AG09319 (cell line): ENCODE results near the gene NFS1.
"Not testable (repeated sequence)": the region's sequence is repeated elsewhere in the genome, so short reads cannot be mapped to it uniquely, and the experiment has no call there.

ENCODE experiments used
- DNase-seq: peaks from one replicate; pipeline ENCODE4 v3.0.0-alpha.2; 2010; ENCODE audit warnings: low read depth; ENCODE audit errors: extremely low read depth
- TF ChIP-seq, protein P1 (sequence below): IDR thresholded peaks from 2 replicates; pipeline ENCODE4 v1.5.1; 2011; ENCODE audit warnings: low read depth, mild to moderate bottlenecking, inconsistent platforms, low read length, moderate library complexity

The NFS1 gene

DNA sequence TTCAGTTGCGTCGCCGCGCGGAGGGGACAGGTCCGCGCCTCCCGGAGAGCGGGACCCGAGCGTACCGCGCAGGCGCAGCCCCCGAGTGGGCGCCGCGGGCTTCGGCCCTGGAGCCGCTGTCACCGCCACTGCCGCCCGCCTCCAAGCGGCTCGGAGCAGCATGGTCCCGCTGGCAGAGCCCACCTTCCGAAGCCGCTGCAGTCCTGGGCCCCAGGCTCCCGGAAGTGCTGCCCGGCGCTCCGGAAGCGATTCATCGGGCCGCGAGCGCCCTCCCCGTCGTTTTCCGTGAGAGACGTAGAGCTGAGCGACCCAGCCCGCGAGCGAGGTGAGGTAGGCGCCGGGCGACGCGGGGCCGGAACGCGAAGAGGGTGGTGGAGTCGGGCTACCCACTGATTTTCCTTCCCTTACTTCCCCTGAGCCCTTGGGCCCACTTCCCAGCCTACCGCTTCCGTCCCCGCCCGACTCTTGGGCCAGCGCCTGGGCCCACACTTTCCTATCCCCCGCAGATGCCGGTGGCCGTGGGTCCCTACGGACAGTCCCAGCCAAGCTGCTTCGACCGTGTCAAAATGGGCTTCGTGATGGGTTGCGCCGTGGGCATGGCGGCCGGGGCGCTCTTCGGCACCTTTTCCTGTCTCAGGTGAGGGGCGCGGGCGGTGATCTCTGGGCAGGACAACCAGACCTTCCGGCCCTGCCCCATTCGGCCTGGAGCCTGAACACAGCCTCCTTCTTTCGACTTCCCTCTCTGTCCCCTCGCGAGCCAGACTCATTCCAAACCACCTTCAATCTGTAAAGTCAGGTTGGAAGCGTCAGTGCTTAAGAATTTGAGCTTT lies at the start of gene NFS1, which contains the start of gene ROMO1:
TSS of gene NFS1 (minus strand) at position 226 of the 830 bp plus-strand sequence. CDS start at position 162, 64 bp downstream.
TSS of gene ROMO1 (plus strand) at position 279 of the 830 bp plus-strand sequence. CDS start at position 507, 228 bp downstream.
- TF ChIP-seq, protein P1, sequence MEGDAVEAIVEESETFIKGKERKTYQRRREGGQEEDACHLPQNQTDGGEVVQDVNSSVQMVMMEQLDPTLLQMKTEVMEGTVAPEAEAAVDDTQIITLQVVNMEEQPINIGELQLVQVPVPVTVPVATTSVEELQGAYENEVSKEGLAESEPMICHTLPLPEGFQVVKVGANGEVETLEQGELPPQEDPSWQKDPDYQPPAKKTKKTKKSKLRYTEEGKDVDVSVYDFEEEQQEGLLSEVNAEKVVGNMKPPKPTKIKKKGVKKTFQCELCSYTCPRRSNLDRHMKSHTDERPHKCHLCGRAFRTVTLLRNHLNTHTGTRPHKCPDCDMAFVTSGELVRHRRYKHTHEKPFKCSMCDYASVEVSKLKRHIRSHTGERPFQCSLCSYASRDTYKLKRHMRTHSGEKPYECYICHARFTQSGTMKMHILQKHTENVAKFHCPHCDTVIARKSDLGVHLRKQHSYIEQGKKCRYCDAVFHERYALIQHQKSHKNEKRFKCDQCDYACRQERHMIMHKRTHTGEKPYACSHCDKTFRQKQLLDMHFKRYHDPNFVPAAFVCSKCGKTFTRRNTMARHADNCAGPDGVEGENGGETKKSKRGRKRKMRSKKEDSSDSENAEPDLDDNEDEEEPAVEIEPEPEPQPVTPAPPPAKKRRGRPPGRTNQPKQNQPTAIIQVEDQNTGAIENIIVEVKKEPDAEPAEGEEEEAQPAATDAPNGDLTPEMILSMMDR = peak; percentile 16
- DNase-seq = peak; percentile 41

- DNase-seq = not testable (repeated sequence)
These were observed 45.3 kb upstream of the NFS1 start for GRCh38 chr20:35744492-35744841.

DNA sequence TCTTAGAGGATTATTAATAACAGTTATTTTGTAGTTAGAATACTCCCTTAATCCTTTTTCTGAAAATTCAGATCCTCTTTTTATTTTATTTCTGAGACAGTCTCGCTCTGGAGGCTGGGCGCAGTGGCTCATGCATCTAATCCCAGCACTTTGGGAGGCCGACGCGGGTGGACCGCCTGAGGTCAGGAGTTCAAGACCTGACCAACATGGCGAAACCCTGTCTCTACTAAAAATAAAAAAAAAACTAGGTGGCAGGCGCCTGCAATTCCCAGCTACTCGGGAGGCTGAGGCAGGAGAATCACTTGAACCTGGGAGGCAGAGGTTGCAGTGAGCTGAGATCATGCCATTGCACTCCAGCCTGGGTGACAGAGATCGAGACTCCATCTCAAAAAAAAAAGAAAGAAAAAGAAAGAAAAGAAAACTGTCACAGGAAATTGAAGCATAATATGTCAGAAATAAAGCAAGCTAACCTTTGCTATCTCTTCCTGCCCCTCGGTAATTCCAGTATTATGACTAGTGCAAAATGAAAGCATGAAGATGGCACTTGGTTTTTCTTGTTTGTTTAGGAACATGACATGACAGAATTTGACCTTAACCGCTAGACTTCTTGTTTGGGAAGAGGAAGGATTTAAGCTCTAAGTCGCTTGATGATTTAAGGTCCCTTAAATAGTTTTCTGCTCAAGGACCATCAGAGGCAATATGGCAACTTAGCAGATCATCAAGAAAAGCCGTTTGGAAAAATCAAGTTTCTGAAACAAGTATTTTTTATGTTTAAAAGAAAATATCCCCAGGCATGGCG lies 44.7 kb upstream of the NFS1 start:
- TF ChIP-seq, protein P1 = no peak

DNA sequence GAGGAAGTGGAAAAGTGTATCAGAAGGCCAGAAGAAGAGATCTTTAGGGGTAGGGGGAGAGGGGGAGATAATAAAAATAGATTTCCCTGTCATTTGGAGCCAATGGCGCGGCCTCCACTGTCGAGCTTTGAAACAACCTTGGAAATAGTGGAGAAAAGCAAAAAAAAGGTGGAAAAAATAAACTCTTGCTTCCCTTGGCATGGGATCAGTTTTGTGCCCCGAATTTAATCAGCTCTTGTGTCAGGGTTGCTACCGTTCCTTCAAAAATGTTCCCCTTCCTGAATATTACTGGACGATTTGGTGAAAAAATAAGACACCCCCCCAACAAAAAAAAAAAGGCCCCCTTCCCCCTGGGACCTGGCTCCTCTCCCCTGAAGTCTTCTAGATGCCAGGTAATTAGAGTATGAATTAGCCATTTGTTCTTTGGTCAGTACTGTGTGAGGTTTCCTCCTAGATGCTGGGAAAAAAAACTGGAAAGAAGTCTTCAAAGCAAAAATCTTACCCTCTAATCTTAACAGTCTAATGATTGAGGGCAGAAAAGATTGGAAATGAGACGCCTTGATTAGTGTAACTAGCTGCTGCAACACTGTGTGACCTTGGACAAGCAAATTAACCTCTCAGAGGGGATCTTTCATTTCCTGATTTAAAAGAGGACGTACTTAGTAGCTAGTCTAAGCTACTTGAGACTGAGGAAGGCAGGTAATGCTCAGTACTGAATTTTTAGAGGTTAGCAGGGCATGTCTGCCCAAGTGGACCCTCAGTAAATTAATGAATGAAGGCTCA lies 43.8 kb upstream of the NFS1 start:
- TF ChIP-seq, protein P1 = no peak

More for the DNA sequence above, 44.7 kb upstream of the NFS1 start:
- DNase-seq = no peak

DNA sequence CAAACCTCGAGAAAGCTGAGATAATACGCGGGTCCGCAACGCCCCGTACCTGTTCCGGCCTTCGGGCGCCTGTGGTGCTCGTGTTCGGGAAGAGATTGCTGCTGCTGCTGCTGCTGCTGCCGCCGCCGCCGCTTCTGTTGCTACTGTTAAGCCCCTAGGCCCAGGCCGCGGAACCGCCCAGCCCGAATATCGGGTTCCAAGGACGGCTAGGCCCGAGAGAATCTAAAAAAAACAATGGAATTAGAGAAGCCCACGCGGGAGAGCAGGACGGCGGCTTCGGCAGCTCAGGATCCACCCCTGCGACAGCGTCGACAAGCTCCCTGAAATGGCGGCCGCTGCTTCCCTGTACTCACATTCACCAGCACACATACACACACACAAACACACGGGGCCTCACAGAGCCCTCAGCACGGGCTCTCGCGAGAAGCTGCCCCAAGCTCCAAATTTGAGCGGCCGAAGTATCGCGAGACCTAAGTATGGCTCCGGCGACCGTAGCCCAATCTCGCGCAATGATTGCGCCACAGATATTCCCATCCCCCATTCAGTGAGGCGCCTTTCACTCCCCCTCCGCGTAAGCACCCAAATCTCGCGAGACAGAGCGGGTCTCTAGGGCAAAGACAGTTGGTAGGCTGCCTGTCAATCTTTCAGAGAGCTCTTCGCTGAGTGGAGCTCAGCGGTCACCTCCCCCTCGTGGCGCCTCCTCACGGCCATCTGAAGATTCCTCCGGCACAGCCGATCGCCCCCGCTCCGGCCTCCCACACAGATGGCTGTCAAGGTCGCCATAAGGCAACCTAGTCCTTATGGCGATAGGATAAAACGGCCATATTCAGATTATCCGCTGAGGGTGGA lies 43.0 kb upstream of the NFS1 start, which contains the start of gene RBM39:
TSS of gene RBM39 (minus strand) at position 369 of the 849 bp plus-strand sequence. CDS start 1,386 bp downstream, outside the sequence.
- TF ChIP-seq, protein P1 = peak; percentile 41
- DNase-seq = peak; percentile 100

More for the DNA sequence above, 43.8 kb upstream of the NFS1 start:
- no peak for DNase-seq

- DNase-seq = no peak
- TF ChIP-seq, protein P1 = peak; percentile 23
These were observed 40.4 kb upstream of the NFS1 start for GRCh38 chr20:35739294-35740163.
